H1 (cell line): ENCODE measurements around the gene RAB3GAP2. TPM values are rescaled to one million over a fixed set of nuclear protein-coding genes. Genes with fewer than 3 reads are reported as not detected.

Source experiments
- CTCF ChIA-PET: fragments of 300-600 bp; sonication (Branson Sonifier 250); formaldehyde crosslinking; loops from one replicate; lab custom pipeline; 2021; ENCODE audit not compliant: partially characterized antibody; lab: Charles Lee
- POLR2A ChIA-PET: fragments of 300-600 bp; sonication (Branson Sonifier 250); formaldehyde crosslinking; loops from one replicate; lab custom pipeline; 2021; ENCODE audit warnings: inconsistent platforms; ENCODE audit not compliant: partially characterized antibody; lab: Charles Lee
- DNase-seq, 2 experiments: peaks; one replicate each; pipeline versions ENCODE4 v3.0.0 to v3.0.0-alpha.2; 2010 to 2022; ENCODE audit warnings: low spot score in 2 of 2, low read depth in 1 of 2, mixed read lengths in 1 of 2
- FAIRE-seq: peaks from 2 replicates; lab custom pipeline; 2011; peaks lifted over from hg19 to GRCh38; lab: Jason Lieb, UNC
- H2AFZ ChIP-seq: 2 replicates; pipeline ENCODE4 v1.8.1; 2012; ENCODE audit warnings: low read length, inconsistent platforms
- H2AK5ac ChIP-seq: 2 replicates; pipeline ENCODE4 v1.6.1; 2013; ENCODE audit warnings: low read depth, low read length
- H2BK120ac ChIP-seq: replicated peaks from 2 replicates; pipeline ENCODE3; 2013; ENCODE audit warnings: low read depth, low read length, inconsistent platforms
- H2BK12ac ChIP-seq: 2 replicates; pipeline ENCODE4 v1.6.1; 2013; ENCODE audit warnings: low read depth, low read length
- H2BK15ac ChIP-seq: 2 replicates; pipeline ENCODE4 v1.6.1; 2013; ENCODE audit warnings: low read length
- H2BK20ac ChIP-seq: 2 replicates; pipeline ENCODE4 v1.6.1; 2013; ENCODE audit warnings: low read length
- H2BK5ac ChIP-seq: 2 replicates; pipeline ENCODE4 v1.6.1; 2013; ENCODE audit warnings: low read depth, low read length
- H3K14ac ChIP-seq: 2 replicates; pipeline ENCODE4 v1.6.1; 2013; ENCODE audit warnings: inconsistent platforms; ENCODE audit not compliant: insufficient read length
- H3K18ac ChIP-seq: 2 replicates; pipeline ENCODE4 v1.6.1; 2013; ENCODE audit warnings: low read length; ENCODE audit errors: extremely low read depth
- H3K23ac ChIP-seq: 2 replicates; pipeline ENCODE4 v1.6.1; 2013; ENCODE audit warnings: inconsistent platforms; ENCODE audit not compliant: insufficient read length
- H3K23me2 ChIP-seq: 2 replicates; pipeline ENCODE4 v1.6.1; 2013; ENCODE audit warnings: low read depth, low read length
- H3K27ac ChIP-seq: 2 replicates; pipeline ENCODE4 v1.6.1; 2011; ENCODE audit warnings: low read depth, low read length, inconsistent platforms
- H3K27me3 ChIP-seq, 4 experiments: replicated peaks in 1 of 4; 1 replicate in 1 of 4; 2 replicates in 3 of 4; pipeline versions ENCODE4 v1.6.1 to v1.8.1; 2011 to 2013; ENCODE audit warnings: low read length in 3 of 4, mild to moderate bottlenecking in 3 of 4, inconsistent platforms in 2 of 4, mixed read lengths in 2 of 4, moderate library complexity in 1 of 4; ENCODE audit not compliant: control insufficient read depth in 3 of 4, insufficient read depth in 3 of 4; ENCODE audit errors: extremely low read depth in 1 of 4
- H3K36me3 ChIP-seq, 4 experiments: 2 replicates each; pipeline versions ENCODE4 v1.6.1 to v1.8.1; 2011 to 2013; ENCODE audit warnings: mild to moderate bottlenecking in 4 of 4, low read length in 3 of 4, moderate library complexity in 2 of 4, control low read depth in 1 of 4, inconsistent platforms in 1 of 4; ENCODE audit not compliant: insufficient read depth in 4 of 4, control insufficient read depth in 2 of 4
- H3K4ac ChIP-seq: replicated peaks from 2 replicates; pipeline ENCODE3; 2013; ENCODE audit warnings: low read length, low read depth, mixed read lengths, inconsistent platforms; ENCODE audit not compliant: insufficient read length
- H3K4me1 ChIP-seq, 4 experiments: replicated peaks in 1 of 4; 1 replicate in 1 of 4; 2 replicates in 3 of 4; pipeline versions ENCODE4 v1.6.1 to v1.8.1; 2011 to 2013; ENCODE audit warnings: low read length in 3 of 4, inconsistent platforms in 2 of 4, mixed read lengths in 1 of 4; ENCODE audit not compliant: insufficient read depth in 4 of 4, control insufficient read depth in 3 of 4
- H3K4me2 ChIP-seq, 2 experiments: 2 replicates each; pipeline versions ENCODE4 v1.6.1 to v1.8.1; 2011 to 2013; ENCODE audit warnings: low read depth in 2 of 2, low read length in 2 of 2, control low read depth in 1 of 2, inconsistent platforms in 1 of 2, mild to moderate bottlenecking in 1 of 2; ENCODE audit not compliant: insufficient read depth in 1 of 2
- H3K4me3 ChIP-seq, 4 experiments: fragments of 200-600, 300-600 bp in 1 of 4; sonication (generic), shearing (Covaris generic), sonication (Bioruptor Twin) in 1 of 4; 2 replicates each; pipeline versions ENCODE4 v1.5.1 to v1.8.1; 2011 to 2016; ENCODE audit warnings: low read length in 4 of 4, low read depth in 3 of 4, control low read depth in 2 of 4, inconsistent platforms in 2 of 4, mild to moderate bottlenecking in 2 of 4, mixed read lengths in 1 of 4, moderate library complexity in 1 of 4; ENCODE audit not compliant: insufficient read depth in 2 of 4; ENCODE audit errors: extremely low read depth in 1 of 4
- H3K56ac ChIP-seq: replicated peaks from 2 replicates; pipeline ENCODE3; 2013; ENCODE audit warnings: low read depth, mild to moderate bottlenecking, mixed read lengths, low read length, inconsistent platforms; ENCODE audit not compliant: insufficient read length
- H3K79me1 ChIP-seq: 2 replicates; pipeline ENCODE4 v1.6.1; 2013; ENCODE audit warnings: low read depth, low read length, control low read depth
- H3K79me2 ChIP-seq, 2 experiments: 2 replicates each; pipeline versions ENCODE4 v1.6.1 to v1.8.1; 2012 to 2013; ENCODE audit warnings: low read length in 2 of 2, mild to moderate bottlenecking in 2 of 2, inconsistent platforms in 1 of 2; ENCODE audit not compliant: insufficient read depth in 2 of 2, control insufficient read depth in 1 of 2
- H3K9ac ChIP-seq, 4 experiments: replicated peaks in 1 of 4; 1 replicate in 1 of 4; 2 replicates in 3 of 4; pipeline versions ENCODE4 v1.6.1 to v1.8.1; 2011 to 2013; ENCODE audit warnings: low read depth in 3 of 4, low read length in 3 of 4, control low read depth in 2 of 4, mild to moderate bottlenecking in 2 of 4, moderate library complexity in 2 of 4, inconsistent platforms in 1 of 4; ENCODE audit errors: extremely low read depth in 1 of 4
- H3K9me3 ChIP-seq, 2 experiments: 2 replicates each; pipeline versions ENCODE4 v1.6.1 to v1.8.1; 2012 to 2013; ENCODE audit warnings: mild to moderate bottlenecking in 2 of 2, moderate library complexity in 2 of 2, control low read depth in 1 of 2, inconsistent platforms in 1 of 2, low read depth in 1 of 2, low read length in 1 of 2, mixed read lengths in 1 of 2; ENCODE audit not compliant: insufficient read depth in 2 of 2
- H4K20me1 ChIP-seq, 2 experiments: replicated peaks in 1 of 2; 2 replicates each; pipeline versions ENCODE3 to v1.8.1; 2011 to 2013; ENCODE audit warnings: inconsistent platforms in 2 of 2, low read length in 2 of 2, mild to moderate bottlenecking in 1 of 2; ENCODE audit not compliant: insufficient read depth in 2 of 2, control insufficient read depth in 1 of 2
- H4K5ac ChIP-seq: 2 replicates; pipeline ENCODE4 v1.6.1; 2013; ENCODE audit warnings: low read length, low read depth, mixed read lengths, inconsistent platforms; ENCODE audit not compliant: insufficient read length
- H4K8ac ChIP-seq: 2 replicates; pipeline ENCODE4 v1.8.0; 2013; ENCODE audit warnings: mild to moderate bottlenecking, moderate library complexity, low read length, inconsistent platforms; ENCODE audit not compliant: insufficient read depth; ENCODE audit errors: extremely low read depth
- H4K91ac ChIP-seq: replicated peaks from 2 replicates; pipeline ENCODE3; 2013; ENCODE audit warnings: low read length, mixed read lengths, inconsistent platforms; ENCODE audit not compliant: insufficient read length
- CHD1 ChIP-seq: IDR thresholded peaks from 2 replicates; pipeline ENCODE4 v1.6.1; 2012; ENCODE audit warnings: low read depth, low read length, improper control_type of control experiment
- GABPA ChIP-seq: IDR thresholded peaks from 2 replicates; pipeline ENCODE4 v1.6.1; 2011; ENCODE audit warnings: mild to moderate bottlenecking, low read length, moderate library complexity, borderline replicate concordance; ENCODE audit not compliant: insufficient read depth
- POLR2A ChIP-seq, 2 experiments: IDR thresholded peaks; 1 replicate in 1 of 2; 2 replicates in 1 of 2; pipeline ENCODE4 v1.6.1; 2011; ENCODE audit warnings: low read depth in 2 of 2, low read length in 2 of 2, mild to moderate bottlenecking in 2 of 2; ENCODE audit errors: control extremely low read depth in 1 of 2
- POLR2AphosphoS5 ChIP-seq: IDR thresholded peaks from 2 replicates; pipeline ENCODE4 v1.6.1; 2011; ENCODE audit warnings: low read depth, low read length
- SIX5 ChIP-seq: IDR thresholded peaks from 2 replicates; pipeline ENCODE4 v1.6.1; 2011; ENCODE audit warnings: mild to moderate bottlenecking, low read depth, low read length
- SP1 ChIP-seq: IDR thresholded peaks from 2 replicates; pipeline ENCODE4 v1.6.1; 2011; ENCODE audit warnings: low read depth, low read length
- WGBS, 2 experiments: shearing (Covaris generic) in 1 of 2; methylation state at CpG; one replicate each; pipeline versions ENCODE4 v1.1.6 to v1.1.7; 2013 to 2015; ENCODE audit warnings: low lambda C conversion rate in 2 of 2, mixed read lengths in 2 of 2, inconsistent platforms in 1 of 2, low coverage in 1 of 2, missing lambda C conversion rate in 1 of 2; ENCODE audit not compliant: insufficient replicate concordance in 2 of 2, insufficient coverage in 1 of 2, insufficient read length in 1 of 2; ENCODE audit errors: extremely low coverage in 1 of 2, missing lambda C conversion rate in 1 of 2; 5-methylcytosine and 5-hydroxymethylcytosine counted together
- polyA plus RNA-seq, 7 experiments: library from polyadenylated mRNA; depleted of rRNA in 3 of 7; stranded (reverse) in 5 of 7; unstranded in 2 of 7; fragments of >200 nt in 5 of 7; fragments of 200-250 nt in 2 of 7; gene quantifications; 1 replicate in 5 of 7; 2 replicates in 1 of 7; 4 replicates in 1 of 7; pipeline versions ENCODE4 v1.2.1 to v1.2.3, GENCODE V29; 2011 to 2013; ENCODE audit warnings: missing spikeins in 2 of 7, mixed read lengths in 2 of 7
- total RNA-seq: library from RNA; stranded (reverse); fragmentation: NEBNext Ultra II Directional; extraction: Animal tissue kit (Norgen Biotek cat#: 25700); gene quantifications from 2 replicates; pipeline ENCODE4 v1.2.1, GENCODE V29; 2021
- TF ChIP-seq, protein P1 (sequence below): IDR thresholded peaks from 2 replicates; pipeline ENCODE4 v1.6.1; 2011; ENCODE audit warnings: low read length, improper control_type of control experiment

The RAB3GAP2 gene
- total and polyA plus RNA-seq, 2 of the 8 experiments (the other 6 are each of a cell fraction or from before 2014, with no cell fraction given), result 19.7 to 52.7 TPM

- no peak for DNase-seq
- H3K56ac ChIP-seq, result no peak overlapping the region
- H3K4me3 ChIP-seq, result no peak overlapping the region
- H3K79me1 ChIP-seq, result no peaks in the 10 kb centered on the region
- no peak overlapping the region for H4K5ac ChIP-seq
- no peaks in the 10 kb centered on the region for H3K23me2 ChIP-seq
- no peak overlapping the region for H3K4me2 ChIP-seq
- FAIRE-seq, result no peak
- H4K91ac ChIP-seq, result no peak overlapping the region
- H3K14ac ChIP-seq, result no peak overlapping the region
- H3K18ac ChIP-seq, result no peak overlapping the region
- H3K9ac ChIP-seq, result no peak overlapping the region
- no peak overlapping the region for H2BK5ac ChIP-seq
- H2BK120ac ChIP-seq, result no peak overlapping the region
- ChIA-PET POLR2A (interaction anchor here (0.6 to 1.5 kb wide), 2 partner anchors 21 to 28 kb away, joined by 3 read pairs; no protein-coding TSS in a partner anchor), CTCF (interaction anchor here (1.1 to 2.0 kb wide), 6 partner anchors 9 to 102 kb away, joined by 3 to 9 read pairs (median 5); no protein-coding TSS in a partner anchor)
- peaks cover 0 to 5% (median 0%) of the 10 kb centered on the region in 4 experiments; a peak in 1 of 7 replicates for H3K4me1 ChIP-seq
- no peaks in the 10 kb centered on the region for H3K36me3 ChIP-seq
- no peaks in the 10 kb centered on the region for H4K20me1 ChIP-seq
- no peak overlapping the region for H2AFZ ChIP-seq
- H4K8ac ChIP-seq, result no peak overlapping the region
- H3K9me3 ChIP-seq, result no peaks in the 10 kb centered on the region
- H2BK20ac ChIP-seq, result no peak overlapping the region
- no peak overlapping the region for H3K27ac ChIP-seq
- H3K27me3 ChIP-seq, result no peaks in the 10 kb centered on the region; a peak in 1 of 7 replicates
- H3K23ac ChIP-seq, result no peak overlapping the region
- no peaks in the 10 kb centered on the region for H3K79me2 ChIP-seq
- H2BK15ac ChIP-seq, result no peak overlapping the region
- H2AK5ac ChIP-seq, result no peak overlapping the region
- H3K4ac ChIP-seq, result no peak overlapping the region
- WGBS, 2 experiments, result 95% methylated on average over 1 of the region's 1 CpG; no CpG with 5 or more reads in 1 of the 2 experiments
- H2BK12ac ChIP-seq, result no peak overlapping the region
- TF ChIP-seq GABPA (no peak), SIX5 (no peak), CHD1 (no peak), POLR2A (IDR thresholded peaks at IDR 0.05; ENCODE audit: control extremely low read depth in 1 of 2, low read depth in 2 of 2, low read length in 2 of 2) (no peak), SP1 (no peak), POLR2AphosphoS5 (no peak)
- TF ChIP-seq, protein P1, sequence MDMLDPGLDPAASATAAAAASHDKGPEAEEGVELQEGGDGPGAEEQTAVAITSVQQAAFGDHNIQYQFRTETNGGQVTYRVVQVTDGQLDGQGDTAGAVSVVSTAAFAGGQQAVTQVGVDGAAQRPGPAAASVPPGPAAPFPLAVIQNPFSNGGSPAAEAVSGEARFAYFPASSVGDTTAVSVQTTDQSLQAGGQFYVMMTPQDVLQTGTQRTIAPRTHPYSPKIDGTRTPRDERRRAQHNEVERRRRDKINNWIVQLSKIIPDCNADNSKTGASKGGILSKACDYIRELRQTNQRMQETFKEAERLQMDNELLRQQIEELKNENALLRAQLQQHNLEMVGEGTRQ, result no peak
These were observed 46.4 kb upstream of the RAB3GAP2 start for GRCh38 chr1:220318673-220319072.
